ENCODE measurements around the gene ZNF304. TPM values are rescaled to one million over a fixed set of nuclear protein-coding genes. Genes with fewer than 3 reads are reported as not detected.

The ZNF304 gene
- total and polyA plus RNA-seq, 2 of the 13 experiments (the other 11 are each of a cell fraction or from before 2014, with no cell fraction given), result 3.4 to 8.0 TPM

DNA sequence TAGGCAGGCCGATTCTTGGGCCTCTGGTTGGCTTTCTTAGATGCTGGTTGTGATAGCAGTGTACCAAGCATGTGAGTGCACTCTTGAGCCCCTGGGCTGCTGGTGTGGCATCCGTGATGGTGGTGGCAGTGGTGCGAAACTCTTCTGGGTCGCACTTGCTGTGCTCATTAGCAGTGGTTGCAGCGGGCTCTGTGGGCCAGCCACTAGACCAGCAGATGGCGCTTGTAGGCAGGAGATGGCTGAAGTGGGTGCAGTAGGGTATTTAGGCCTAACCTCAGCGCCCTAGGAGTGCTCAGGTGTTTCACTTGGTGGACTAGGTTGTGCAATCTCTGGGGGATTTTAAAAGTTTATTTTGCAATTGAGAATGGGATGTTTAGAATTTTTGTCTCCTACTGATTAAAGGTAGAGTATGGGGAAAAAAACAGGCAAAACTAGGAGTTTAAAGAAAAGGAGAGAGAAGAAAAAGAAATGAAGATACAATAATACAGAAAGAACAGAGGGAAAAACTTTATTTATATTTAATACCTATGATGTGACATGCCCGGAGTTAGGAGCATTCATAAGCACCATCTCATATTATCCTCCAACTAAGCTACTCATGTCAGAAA is 55.5 kb downstream of the ZNF304 start (continued):
- no peak for TF ChIP-seq SOX6 (IDR thresholded peaks at IDR 0.05)
- no peak for TF ChIP-seq SOX6 (CRISPR knock-in tag; IDR thresholded peaks at IDR 0.05)
- TF ChIP-seq, protein P1, sequence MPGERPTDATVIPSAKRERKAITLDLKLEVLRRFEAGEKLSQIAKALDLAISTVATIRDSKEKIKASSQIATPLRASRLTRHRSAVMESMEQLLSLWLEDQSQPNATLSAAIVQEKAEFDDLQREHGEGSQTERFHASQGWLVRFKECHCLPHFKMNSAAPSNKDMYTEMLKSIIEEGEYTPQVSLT (CRISPR knock-in tag; IDR thresholded peaks at IDR 0.05; ENCODE audit: borderline replicate concordance, low read depth), result no peak
- TF ChIP-seq ZNF274 (CRISPR knock-in tag; IDR thresholded peaks at IDR 0.05), result no peak
- TF ChIP-seq ZNF580 (CRISPR knock-in tag; IDR thresholded peaks at IDR 0.05; ENCODE audit: borderline replicate concordance, low read depth), result no peak
- TF ChIP-seq HNF1A (IDR thresholded peaks at IDR 0.05; ENCODE audit: low read depth), result no peak
- no peak for TF ChIP-seq HNF1A (CRISPR knock-in tag; IDR thresholded peaks at IDR 0.05; ENCODE audit: borderline replicate concordance)
- no peak for TF ChIP-seq MYC (CRISPR knock-in tag; IDR thresholded peaks at IDR 0.05; ENCODE audit: borderline replicate concordance)
- TF ChIP-seq NR3C1 (CRISPR knock-in tag; IDR thresholded peaks at IDR 0.05), result no peak
- peak; percentile 45; the same call in 1 of the 2 replicates for TF ChIP-seq ZBTB38 (CRISPR knock-in tag; IDR thresholded peaks at IDR 0.05)
- TF ChIP-seq ELK4 (CRISPR knock-in tag; IDR thresholded peaks at IDR 0.05; ENCODE audit: borderline replicate concordance), result no peak
- no peak for TF ChIP-seq ZNF703 (CRISPR knock-in tag; IDR thresholded peaks at IDR 0.05; ENCODE audit: borderline replicate concordance)
- no peak for TF ChIP-seq SMARCC2 (IDR thresholded peaks at IDR 0.05)
- TF ChIP-seq NR0B2 (CRISPR knock-in tag; IDR thresholded peaks at IDR 0.05), result no peak
- no peak for TF ChIP-seq MTA1 (CRISPR knock-in tag; IDR thresholded peaks at IDR 0.05; ENCODE audit: borderline replicate concordance)
- TF ChIP-seq RFX3 (CRISPR knock-in tag; IDR thresholded peaks at IDR 0.05), result no peak
- TF ChIP-seq ZNF720 (CRISPR knock-in tag; IDR thresholded peaks at IDR 0.05), result no peak
- TF ChIP-seq RFX5 (IDR thresholded peaks at IDR 0.05; ENCODE audit: low read depth, low read length), result no peak

Data from HepG2 (cell line).